ENCODE data around the gene ADAMTSL1. TPM values are rescaled to one million over a fixed set of nuclear protein-coding genes. Genes with fewer than 3 reads are reported as not detected.

ADAMTSL1 gene
- total and polyA plus RNA-seq, 9 of the 15 experiments (the other 6 are each of a cell fraction or from before 2014, with no cell fraction given): 0.01 TPM; not detected in 8

DNA sequence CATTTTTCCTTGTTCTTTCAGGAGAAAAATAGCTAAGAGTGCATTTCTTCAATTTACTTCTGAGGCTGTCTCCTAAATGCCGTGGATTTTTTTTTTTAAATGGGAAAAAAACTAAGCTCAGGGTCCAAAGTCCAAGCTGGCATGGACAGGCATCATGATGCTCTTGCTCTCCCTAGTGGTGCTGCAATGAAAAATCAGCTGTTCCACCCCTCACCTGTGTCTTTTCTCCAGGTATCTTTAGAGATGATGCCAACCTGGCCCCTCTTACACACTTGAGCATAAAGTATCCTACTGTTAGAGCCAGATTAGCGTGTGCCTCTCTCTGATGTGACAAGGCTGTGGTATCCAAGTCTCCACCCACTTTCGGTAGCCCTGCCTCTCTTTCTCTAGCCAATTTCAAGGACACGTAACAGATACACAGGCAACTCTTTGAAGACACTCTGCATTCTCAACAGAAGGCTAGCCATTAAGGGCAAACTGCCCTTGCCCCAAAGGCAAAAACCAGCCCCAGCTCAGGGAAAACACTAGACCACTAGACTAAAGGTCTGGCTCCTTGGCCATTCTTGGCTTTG, 350.2 kb downstream of the ADAMTSL1 start:
- Histone ChIP-seq H3K27me3 (ENCODE audit: control insufficient read depth in 2 of 2, insufficient read depth in 2 of 2, low read length in 2 of 2) (no peaks in the 10 kb centered on the region), H2AFZ (ENCODE audit: low read depth, low read length) (no peak overlapping the region), H3K27ac (ENCODE audit: extremely low read depth, low read depth, low read length) (no peak overlapping the region), H3K36me3 (ENCODE audit: control insufficient read depth, insufficient read depth, low read length) (no peaks in the 10 kb centered on the region), H3K4me3 (no peak overlapping the region), H3K9me1 (ENCODE audit: control insufficient read depth, insufficient read depth, low read length) (no peaks in the 10 kb centered on the region), H3K79me2 (ENCODE audit: control insufficient read depth, insufficient read depth, low read length) (no peaks in the 10 kb centered on the region), H3K9me3 (replicated peaks; ENCODE audit: control insufficient read depth, insufficient read depth, low read depth, low read length) (no peaks in the 10 kb centered on the region), H3K4me1 (replicated peaks in 1 of 2; ENCODE audit: control insufficient read depth in 2 of 2, insufficient read depth in 2 of 2, low read length in 2 of 2) (no peaks in the 10 kb centered on the region), H3K4me2 (ENCODE audit: insufficient read depth, low read length) (no peak overlapping the region), H4K20me1 (replicated peaks; ENCODE audit: control insufficient read depth, insufficient read depth, low read length) (no peaks in the 10 kb centered on the region), H3K9ac (ENCODE audit: insufficient read depth in 1 of 2, low read depth in 2 of 2, low read length in 2 of 2) (no peak overlapping the region)
- intact Hi-C loops (cut with micrococcal nuclease) (no loop called here), in situ Hi-C loops (cut with MboI) (no loop called here)
- FAIRE-seq: no peak
- 0% methylated on average over 4 of the region's 4 CpGs for WGBS (ENCODE audit: insufficient coverage, low coverage, missing lambda C conversion rate)
- no peak for ATAC-seq
- CTCF ChIA-PET (ENCODE audit: low intra/inter-chr PET ratio): interaction anchor here (0.5 kb wide), 1 partner anchor 707 kb away, joined by 3 read pairs; no protein-coding TSS in a partner anchor
- POLR2A ChIA-PET: no interaction called here
- no TSS peak for BruUV-seq (replicated peaks)
- DNase-seq (ENCODE audit: extremely low read depth in 1 of 4, low spot score in 3 of 4): no peak
- TF ChIP-seq, protein P1, sequence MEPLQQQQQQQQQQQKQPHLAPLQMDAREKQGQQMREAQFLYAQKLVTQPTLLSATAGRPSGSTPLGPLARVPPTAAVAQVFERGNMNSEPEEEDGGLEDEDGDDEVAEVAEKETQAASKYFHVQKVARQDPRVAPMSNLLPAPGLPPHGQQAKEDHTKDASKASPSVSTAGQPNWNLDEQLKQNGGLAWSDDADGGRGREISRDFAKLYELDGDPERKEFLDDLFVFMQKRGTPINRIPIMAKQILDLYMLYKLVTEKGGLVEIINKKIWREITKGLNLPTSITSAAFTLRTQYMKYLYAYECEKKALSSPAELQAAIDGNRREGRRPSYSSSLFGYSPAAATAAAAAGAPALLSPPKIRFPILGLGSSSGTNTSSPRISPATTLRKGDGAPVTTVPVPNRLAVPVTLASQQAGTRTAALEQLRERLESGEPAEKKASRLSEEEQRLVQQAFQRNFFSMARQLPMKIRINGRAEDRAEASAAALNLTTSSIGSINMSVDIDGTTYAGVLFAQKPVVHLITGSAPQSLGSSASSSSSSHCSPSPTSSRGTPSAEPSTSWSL (CRISPR knock-in tag; IDR thresholded peaks at IDR 0.05; ENCODE audit: borderline replicate concordance): no peak
- TF ChIP-seq, protein P2, sequence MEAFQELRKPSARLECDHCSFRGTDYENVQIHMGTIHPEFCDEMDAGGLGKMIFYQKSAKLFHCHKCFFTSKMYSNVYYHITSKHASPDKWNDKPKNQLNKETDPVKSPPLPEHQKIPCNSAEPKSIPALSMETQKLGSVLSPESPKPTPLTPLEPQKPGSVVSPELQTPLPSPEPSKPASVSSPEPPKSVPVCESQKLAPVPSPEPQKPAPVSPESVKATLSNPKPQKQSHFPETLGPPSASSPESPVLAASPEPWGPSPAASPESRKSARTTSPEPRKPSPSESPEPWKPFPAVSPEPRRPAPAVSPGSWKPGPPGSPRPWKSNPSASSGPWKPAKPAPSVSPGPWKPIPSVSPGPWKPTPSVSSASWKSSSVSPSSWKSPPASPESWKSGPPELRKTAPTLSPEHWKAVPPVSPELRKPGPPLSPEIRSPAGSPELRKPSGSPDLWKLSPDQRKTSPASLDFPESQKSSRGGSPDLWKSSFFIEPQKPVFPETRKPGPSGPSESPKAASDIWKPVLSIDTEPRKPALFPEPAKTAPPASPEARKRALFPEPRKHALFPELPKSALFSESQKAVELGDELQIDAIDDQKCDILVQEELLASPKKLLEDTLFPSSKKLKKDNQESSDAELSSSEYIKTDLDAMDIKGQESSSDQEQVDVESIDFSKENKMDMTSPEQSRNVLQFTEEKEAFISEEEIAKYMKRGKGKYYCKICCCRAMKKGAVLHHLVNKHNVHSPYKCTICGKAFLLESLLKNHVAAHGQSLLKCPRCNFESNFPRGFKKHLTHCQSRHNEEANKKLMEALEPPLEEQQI (IDR thresholded peaks at IDR 0.05): no peak

Data from K562 (cell line).